ENCODE data around the gene FIBCD1.

GRCh38 chr9:130885484-130886375 is 53.3 kb downstream of the FIBCD1 start:
- TF ChIP-seq CTCF (conservative IDR thresholded peaks at IDR 0.05) (no peak), ZFX (IDR thresholded peaks at IDR 0.05) (no peak)

Measured in C4-2B (cell line).